Measurements from ENCODE around the gene PRCC.
"Not testable (repeated sequence)": the region's sequence is repeated elsewhere in the genome, so short reads cannot be mapped to it uniquely, and the experiment has no call there.

The PRCC gene

DNA sequence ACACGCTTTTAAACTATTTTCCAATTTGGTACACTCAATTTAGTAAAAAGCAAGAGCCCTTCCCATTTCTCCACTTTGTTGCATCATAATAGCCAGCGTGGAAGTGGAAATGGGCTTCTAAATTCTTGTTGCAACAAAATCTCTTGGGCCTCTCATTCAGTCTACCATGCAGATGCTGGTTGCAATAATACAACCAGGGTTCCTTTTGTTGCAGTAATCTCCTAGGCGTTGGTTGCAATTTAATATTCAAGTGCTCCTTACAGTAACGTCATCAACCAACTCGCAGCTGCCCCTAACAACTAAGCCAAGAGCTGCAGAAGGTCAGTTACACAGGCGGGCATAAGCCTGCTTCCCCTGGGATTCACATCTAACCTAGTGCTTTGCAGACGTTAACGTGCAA is 13.1 kb upstream of the PRCC start:
- no peak for TF ChIP-seq ZFX (IDR thresholded peaks at IDR 0.05)
- TF ChIP-seq, protein P1, sequence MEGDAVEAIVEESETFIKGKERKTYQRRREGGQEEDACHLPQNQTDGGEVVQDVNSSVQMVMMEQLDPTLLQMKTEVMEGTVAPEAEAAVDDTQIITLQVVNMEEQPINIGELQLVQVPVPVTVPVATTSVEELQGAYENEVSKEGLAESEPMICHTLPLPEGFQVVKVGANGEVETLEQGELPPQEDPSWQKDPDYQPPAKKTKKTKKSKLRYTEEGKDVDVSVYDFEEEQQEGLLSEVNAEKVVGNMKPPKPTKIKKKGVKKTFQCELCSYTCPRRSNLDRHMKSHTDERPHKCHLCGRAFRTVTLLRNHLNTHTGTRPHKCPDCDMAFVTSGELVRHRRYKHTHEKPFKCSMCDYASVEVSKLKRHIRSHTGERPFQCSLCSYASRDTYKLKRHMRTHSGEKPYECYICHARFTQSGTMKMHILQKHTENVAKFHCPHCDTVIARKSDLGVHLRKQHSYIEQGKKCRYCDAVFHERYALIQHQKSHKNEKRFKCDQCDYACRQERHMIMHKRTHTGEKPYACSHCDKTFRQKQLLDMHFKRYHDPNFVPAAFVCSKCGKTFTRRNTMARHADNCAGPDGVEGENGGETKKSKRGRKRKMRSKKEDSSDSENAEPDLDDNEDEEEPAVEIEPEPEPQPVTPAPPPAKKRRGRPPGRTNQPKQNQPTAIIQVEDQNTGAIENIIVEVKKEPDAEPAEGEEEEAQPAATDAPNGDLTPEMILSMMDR (conservative IDR thresholded peaks at IDR 0.05): no peak
- H3K27ac ChIP-seq: no peak overlapping the region

DNA sequence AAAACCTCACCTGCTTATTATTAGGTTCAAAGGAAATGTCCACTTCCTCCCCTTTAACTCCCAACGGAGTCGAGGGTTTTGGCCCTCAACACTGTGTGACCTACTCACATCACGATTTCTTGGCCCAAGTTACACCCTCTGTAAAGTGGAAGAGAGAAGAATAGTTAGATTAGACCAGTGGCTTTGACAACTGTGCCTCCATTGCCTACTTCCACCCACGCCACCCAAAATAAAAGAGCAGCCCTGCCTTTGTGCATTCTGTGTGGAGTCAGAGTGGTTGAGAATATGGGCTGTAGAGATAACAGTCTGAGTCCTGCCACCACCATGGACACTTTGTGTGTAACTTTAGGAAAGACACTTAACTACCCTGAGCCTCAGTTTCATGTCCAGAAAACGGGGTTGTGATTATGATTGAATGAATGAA is 11.8 kb upstream of the PRCC start:
- TF ChIP-seq, protein P1 (conservative IDR thresholded peaks at IDR 0.05): no peak
- TF ChIP-seq ZFX (IDR thresholded peaks at IDR 0.05): no peak
- H3K27ac ChIP-seq: no peak overlapping the region

DNA sequence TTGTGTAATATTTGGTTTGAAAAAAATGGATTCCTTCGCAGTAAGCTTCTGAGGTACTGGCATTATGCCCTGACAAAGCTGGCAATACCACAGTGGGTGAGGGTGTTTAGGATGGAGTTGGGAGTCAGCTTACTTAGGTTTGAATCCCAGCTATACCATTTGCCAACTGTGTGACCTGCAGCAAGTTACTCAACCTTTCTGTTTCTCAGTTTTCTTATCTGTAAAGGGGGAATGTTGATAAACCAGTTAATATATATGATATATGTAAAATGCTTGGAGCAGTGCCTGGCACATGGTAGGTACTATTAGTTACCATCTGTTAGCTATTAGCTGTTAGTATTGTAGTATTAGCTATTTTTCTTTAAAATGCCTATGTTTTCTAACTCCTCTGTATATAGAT is 11.0 kb upstream of the PRCC start:
- H3K27ac ChIP-seq: no peak overlapping the region

DNA sequence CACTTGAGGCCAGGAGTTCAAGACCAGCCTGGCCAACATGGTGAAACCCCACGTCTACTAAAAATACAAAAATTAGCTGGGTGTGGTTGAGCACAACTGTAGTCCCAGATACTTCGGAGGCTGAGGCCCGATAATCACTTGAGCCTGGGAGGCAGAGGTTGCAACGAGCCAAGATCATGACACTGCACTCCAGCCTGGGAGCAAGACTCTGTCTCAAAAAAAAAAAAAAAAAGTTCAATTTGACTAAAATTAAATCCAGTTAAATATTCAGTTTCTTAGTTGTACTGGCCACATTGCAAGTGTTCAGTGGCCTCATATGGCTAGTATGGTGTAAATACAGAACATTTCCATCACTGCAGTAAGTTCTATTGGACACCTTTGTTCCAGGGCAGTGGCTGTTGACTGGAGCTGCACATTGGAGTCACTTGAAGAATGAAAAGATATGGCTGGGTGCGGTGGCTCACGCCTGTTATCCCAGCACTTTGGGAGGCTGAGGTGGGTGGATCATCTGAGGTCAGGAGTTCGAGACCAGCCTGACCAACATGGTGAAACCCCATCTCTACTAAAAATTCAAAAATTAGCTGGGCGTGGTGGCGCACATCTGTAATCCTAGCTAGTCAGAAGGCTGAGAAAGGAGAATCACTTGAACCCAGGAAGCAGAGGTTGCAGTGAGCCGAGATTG is 9.6 kb upstream of the PRCC start:
- not testable (repeated sequence) for H3K27ac ChIP-seq

More for the DNA sequence above, 11.0 kb upstream of the PRCC start:
- TF ChIP-seq, protein P1 (conservative IDR thresholded peaks at IDR 0.05): no peak
- no peak for TF ChIP-seq ZFX (IDR thresholded peaks at IDR 0.05)

DNA sequence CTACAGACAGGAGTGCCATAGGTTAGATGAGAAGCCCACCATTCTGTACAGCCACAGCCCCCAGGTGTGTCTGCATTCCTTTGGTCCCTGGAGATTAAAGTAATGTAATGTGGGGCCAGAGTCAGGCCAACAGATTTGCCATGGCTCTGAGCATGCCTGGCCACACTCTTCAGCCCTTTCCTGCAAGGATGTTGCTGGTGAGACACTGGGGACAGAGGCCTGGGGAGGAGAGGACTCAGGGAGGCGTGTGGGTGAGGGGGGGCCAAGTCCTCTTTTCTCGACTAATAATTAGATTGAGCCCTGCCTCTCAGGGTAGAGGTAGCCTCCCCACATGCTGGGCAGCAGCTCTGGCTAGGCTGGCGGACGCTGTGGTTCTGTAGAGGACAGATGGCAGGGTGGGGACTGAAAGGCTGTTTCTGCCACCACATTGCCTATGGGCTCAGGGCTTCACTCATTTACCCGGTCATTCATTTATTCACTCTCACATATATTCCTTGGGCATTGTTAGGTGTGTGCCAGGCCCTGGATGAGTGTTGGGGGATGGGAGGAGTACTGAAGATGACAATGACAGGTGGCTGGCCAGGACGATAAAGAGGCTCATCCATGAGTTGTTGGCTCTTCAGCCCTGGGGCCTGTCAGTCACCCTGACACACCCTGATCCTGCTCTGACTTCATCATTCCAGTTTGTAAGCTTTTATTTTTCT is 7.1 kb upstream of the PRCC start:
- no peak overlapping the region for H3K27ac ChIP-seq
- no peak for TF ChIP-seq ZFX (IDR thresholded peaks at IDR 0.05)
- TF ChIP-seq, protein P1 (conservative IDR thresholded peaks at IDR 0.05): no peak

GRCh38 chr1:156760796-156761104 is 6.6 kb upstream of the PRCC start:
- TF ChIP-seq, protein P1 (conservative IDR thresholded peaks at IDR 0.05): no peak
- H3K27ac ChIP-seq: no peak overlapping the region

DNA sequence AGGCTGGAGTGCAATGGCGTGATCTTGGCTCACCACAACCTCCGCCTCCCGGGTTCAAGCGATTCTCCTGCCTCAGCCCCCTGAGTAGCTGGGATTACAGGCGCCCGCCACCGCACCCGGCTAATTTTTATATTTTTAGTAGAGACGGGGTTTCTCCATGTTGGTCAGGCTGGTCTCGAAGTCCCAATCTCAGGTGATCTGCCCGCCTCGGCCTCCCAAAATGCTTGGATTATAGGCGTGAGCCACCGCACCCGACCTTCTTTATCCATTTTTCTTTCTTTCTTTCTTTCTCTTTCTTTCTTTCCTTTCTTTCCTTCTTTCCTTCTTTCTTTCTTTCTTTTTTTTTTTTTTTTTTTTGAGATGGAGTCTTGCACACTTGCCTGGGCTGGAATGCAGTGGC is 2.2 kb upstream of the PRCC start:
- H3K27ac ChIP-seq: not testable (repeated sequence)

DNA sequence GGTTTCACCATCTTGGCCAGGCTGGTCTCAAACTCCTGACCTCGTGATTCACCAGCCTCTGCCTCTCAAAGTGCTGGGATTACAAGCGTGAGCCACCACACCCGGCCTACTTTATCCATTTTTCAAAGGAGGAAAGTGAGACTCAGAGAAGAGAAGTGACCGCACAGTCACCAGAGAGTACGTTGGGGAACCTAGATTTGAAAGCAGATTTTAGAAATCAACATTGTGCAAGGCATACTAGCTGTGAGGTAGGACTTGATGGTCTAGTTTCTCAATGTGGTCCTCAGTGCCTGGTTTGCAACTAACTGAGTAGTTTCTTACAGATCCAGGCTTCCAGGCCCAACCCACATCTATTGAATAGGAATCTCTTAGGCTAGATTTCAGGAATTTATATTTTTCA is 1.7 kb upstream of the PRCC start:
- H3K27ac ChIP-seq: no peak overlapping the region
- no peak for TF ChIP-seq ZFX (IDR thresholded peaks at IDR 0.05)
- TF ChIP-seq, protein P1 (conservative IDR thresholded peaks at IDR 0.05): no peak
